GM19193 (cell line): Measurements from ENCODE around the gene FAM168A.

Source experiments
- POLR2A ChIP-seq: IDR thresholded peaks from 4 replicates; pipeline ENCODE4 v1.6.1; 2011; ENCODE audit not compliant: insufficient read depth, insufficient read length; ENCODE audit errors: extremely low read depth

Gene FAM168A

GRCh38 chr11:73521621-73522020, 76.3 kb downstream of the FAM168A start:
- TF ChIP-seq POLR2A, result no peak

- TF ChIP-seq POLR2A, result no peak
Observed at GRCh38 chr11:73520353-73521061, 77.4 kb downstream of the FAM168A start.

- no peak for TF ChIP-seq POLR2A
Observed at GRCh38 chr11:73519266-73519665, 78.6 kb downstream of the FAM168A start.

GRCh38 chr11:73518195-73518594, 79.7 kb downstream of the FAM168A start:
- TF ChIP-seq POLR2A, result no peak

- no peak for TF ChIP-seq POLR2A
Observed at GRCh38 chr11:73516080-73516479, 81.8 kb downstream of the FAM168A start.

- no peak for TF ChIP-seq POLR2A
Observed at GRCh38 chr11:73513707-73514106, 84.2 kb downstream of the FAM168A start.

DNA sequence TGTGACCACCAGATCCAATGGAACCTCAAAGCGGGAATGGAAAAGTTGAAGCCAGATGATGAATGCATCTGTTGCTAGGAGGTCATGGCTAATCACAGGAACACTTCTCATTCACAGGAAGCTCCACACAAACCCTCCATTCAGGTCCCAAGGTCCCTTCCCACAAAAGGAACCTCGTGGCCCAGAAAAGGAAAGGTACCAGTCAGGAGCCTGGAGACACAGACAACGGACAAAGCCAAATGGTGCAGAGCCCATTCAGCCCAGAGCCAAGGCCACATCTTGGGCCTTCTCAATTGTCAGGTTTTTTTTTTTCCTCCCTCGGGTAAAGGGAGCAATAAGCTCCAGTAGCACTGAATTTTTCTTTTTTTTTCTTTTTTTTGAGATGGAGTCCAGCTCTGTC, 87.0 kb downstream of the FAM168A start:
- TF ChIP-seq POLR2A, result no peak

GRCh38 chr11:73510106-73510505, 87.8 kb downstream of the FAM168A start:
- TF ChIP-seq POLR2A, result no peak

DNA sequence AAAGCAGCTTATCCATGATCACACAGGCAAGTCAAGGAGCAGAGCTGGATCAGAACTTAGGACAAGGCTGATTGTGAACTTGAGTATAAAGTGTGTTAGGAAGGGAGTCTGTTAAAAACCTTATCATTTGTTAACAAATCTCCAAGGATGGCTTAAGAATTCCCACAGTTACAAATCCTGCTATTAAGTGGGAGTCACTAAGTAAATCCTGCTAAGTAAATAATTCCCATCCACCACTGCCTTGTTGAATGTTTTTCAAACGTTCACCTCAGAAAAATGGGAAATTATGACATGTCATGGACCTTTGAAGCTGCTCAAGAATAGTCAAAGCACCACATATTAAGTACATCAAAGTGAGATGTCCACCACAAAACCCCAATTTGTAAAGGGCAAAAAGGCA, 88.7 kb downstream of the FAM168A start:
- TF ChIP-seq POLR2A, result no peak

DNA sequence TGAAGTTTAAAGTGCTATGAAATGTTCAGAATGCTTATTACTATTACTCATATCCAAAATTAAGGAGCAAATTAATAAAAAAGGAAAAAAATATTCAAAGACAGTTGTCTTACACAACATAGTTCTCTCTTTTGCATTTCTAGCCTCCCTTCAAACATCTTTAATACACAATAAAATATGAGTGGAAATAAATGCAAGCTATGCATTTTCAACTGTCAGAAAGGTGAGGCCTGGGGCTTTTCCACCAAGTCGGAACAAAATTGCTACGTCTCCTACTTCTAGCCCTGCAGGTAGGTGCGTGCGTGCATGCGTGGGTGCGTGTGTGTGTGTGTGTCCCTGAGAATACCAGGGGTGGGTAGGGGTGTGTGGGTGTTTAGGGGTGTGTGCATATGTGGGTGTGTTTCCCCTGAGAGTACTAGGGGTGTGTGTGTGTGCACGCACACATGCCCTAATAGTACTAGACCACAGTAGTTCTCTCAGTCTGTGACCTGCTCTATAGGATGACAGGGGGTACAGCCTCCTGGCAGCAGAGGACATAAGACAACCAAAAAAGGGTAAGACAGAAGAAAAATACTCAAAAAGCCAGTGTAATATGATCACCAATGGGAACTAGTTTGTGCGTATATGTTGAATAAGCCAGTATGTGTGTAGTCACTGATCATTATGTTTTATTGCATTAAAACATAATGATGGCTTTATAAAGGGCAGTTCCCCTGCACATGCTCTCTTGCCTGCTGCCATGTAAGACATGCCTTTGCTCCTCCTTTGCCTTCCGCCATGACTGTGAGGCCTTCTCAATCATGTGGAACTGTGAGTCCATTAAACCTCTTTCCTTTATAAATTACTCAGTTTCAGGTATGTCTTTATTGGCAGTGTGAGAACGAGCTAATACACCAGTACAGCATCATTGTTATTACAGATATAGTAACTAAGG, 89.4 kb downstream of the FAM168A start:
- no peak for TF ChIP-seq POLR2A

GRCh38 chr11:73507086-73507485, 90.8 kb downstream of the FAM168A start:
- no peak for TF ChIP-seq POLR2A

DNA sequence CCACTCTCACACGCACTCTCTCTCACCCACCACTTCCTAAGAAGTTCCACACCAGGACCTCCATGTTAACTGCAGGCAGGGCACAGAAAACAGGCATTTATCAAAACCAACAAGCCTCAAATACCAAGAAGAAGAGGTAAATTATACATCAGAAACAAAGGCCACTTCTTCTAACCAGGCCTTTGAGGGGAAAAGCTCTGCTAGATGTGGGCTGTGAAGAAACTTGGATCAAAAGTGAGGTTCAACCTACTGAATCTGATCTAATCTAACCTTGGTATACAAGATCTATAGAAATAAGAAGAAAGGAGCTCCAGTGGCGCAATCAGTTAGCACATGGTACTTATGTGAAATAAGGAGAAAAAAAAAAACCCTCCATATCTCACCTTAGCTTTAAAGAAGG, 91.9 kb downstream of the FAM168A start:
- TF ChIP-seq POLR2A, result no peak

DNA sequence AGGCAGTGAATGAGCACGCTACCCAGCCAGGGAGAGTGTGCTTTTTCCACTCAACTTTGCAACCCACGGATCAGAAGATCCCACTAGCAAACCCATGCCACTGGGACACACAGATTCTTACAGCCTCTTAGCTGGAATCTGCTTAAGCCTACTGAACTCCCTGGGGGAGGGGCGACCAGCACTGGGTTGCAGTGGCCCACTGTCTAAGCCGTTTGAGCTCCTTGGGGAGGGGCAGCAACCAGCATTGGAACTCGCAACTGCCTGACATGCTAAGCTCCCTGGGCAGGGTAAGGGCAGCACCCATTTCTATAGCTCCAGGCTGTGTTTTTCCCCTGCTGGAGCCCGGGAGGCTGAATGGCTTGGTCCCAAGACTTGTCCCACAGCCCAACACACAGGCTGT, 99.6 kb downstream of the FAM168A start:
- no peak for TF ChIP-seq POLR2A

DNA sequence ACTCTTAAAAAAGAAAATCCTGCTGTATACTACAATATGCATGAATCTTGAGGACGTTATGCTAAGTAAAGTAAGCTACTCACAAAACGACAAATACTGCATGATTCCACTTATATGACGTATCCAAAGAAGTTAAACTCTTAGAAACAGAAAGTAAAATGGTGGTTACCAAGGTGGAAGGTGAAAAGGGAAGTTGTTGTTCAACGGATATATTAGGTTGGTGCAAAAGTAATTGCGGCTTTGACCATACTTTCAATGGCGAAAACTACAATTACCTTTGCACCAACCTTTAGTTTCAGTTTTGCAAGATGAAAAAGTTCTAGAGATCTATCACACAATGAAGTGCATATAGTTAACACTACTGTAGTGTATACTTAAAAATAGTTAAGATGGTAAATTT, 101.8 kb downstream of the FAM168A start:
- TF ChIP-seq POLR2A, result no peak

DNA sequence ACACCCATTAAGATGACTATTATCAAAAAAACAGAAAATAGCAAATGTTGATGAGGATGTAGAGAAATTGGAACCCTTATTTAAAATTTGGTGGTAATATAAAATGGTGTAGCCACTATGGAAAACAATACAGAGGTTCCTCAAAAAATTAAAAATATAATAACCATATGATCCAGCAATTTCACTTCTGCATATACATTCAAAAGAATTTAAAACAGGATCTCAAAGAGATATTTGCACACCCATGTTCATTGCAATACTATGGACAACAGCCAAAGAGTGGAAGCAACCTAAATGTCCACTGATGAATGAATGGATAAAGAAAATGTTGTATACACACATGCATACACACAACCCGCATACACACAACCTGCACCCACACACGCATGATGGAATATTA, 102.2 kb downstream of the FAM168A start:
- no peak for TF ChIP-seq POLR2A
